MG63 (cell line): ENCODE measurements around the gene CELA3B. TPM values are rescaled to one million over a fixed set of nuclear protein-coding genes. Genes with fewer than 3 reads are reported as not detected.
"Not testable (repeated sequence)": the region's sequence is repeated elsewhere in the genome, so short reads cannot be mapped to it uniquely, and the experiment has no call there.

Source experiments
- DNase-seq: peaks from one replicate; pipeline ENCODE4 v3.0.0-alpha.2; 2020
- H3K27me3 ChIP-seq: fragments of 250-450 bp; sonication (Bioruptor Pico); 2 replicates; pipeline ENCODE4 v1.5.1; 2020; ENCODE audit warnings: mild to moderate bottlenecking, moderate library complexity
- H3K36me3 ChIP-seq: fragments of 250-450 bp; sonication (Bioruptor Pico); 2 replicates; pipeline ENCODE4 v1.5.1; 2020; ENCODE audit warnings: mild to moderate bottlenecking, moderate library complexity
- H3K4me3 ChIP-seq: fragments of 250-450 bp; sonication (Bioruptor Pico); 2 replicates; pipeline ENCODE4 v1.5.1; 2020; ENCODE audit warnings: mild to moderate bottlenecking, moderate library complexity
- H3K9me3 ChIP-seq: fragments of 250-450 bp; sonication (Bioruptor Pico); 2 replicates; pipeline ENCODE4 v1.5.1; 2020; ENCODE audit warnings: mild to moderate bottlenecking, moderate library complexity
- total RNA-seq: library from RNA; depleted of rRNA; stranded (reverse); fragments of >200 nt; shearing (Covaris generic); gene quantifications from 2 replicates; pipeline ENCODE4 v1.2.3, GENCODE V29; 2014; ENCODE audit warnings: low replicate concordance

Gene CELA3B
- total RNA-seq, 1 experiment from 2014 or later: not detected

DNA sequence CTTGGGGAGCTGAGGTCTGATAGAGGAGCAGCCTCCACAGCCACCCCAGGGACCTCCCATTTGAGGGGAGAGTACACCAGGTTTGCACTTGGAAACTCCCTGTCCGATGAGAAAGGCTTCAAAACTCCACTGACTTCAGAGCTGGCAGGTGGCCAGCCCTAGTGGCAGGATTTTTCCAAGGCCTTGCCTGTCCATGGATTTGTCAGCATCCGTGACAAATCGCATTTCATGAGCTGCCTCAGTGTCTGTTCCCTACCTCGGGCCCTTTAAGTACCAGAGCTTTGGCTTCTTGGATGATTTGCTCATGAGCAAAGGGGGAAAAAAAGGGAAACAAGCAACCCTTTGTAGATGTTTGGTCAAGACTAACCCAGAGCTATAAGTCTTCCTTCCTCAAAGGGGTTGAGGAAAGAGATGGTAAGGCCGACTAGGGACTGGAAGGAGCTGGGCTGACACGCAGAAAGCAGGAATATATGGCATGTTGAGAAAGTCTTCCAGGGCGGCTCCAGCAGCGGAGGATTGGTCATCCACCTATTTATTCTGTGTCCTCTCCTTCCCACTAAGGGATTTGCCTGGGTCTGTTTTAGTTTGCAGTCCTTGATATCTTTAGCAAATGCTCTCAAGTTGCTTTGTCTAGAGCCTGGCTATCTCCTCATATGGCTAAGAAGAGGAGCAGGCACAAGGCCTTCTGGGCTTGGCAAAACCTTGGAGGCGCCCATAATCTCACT lies 37.0 kb upstream of the CELA3B start:
- peaks cover 15% of the 10 kb centered on the region for H3K36me3 ChIP-seq

DNA sequence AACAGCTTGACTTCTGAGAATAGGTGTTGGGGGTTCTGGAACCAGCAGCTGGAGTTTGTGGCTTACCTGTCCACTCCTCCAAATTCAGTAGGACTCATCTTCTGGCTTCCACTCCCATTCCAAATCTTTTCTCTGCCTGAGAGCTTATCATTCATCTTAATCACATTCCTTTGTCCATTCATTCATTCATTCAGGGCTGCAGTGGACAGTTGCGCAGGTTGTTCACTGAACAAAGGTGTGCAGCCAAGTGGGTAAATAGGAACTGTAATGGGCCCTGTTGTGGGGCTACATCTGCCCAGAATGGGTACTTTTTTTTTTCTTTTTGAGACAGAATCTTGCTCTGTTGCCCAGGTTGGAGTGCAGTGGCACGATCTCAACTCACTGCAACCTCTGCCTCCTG lies 36.3 kb upstream of the CELA3B start:
- no peak for DNase-seq
- peaks cover 8% of the 10 kb centered on the region for H3K36me3 ChIP-seq
- no peaks in the 10 kb centered on the region for H3K9me3 ChIP-seq
- no peaks in the 10 kb centered on the region for H3K27me3 ChIP-seq
- H3K4me3 ChIP-seq: no peak overlapping the region

More for the DNA sequence above, 37.0 kb upstream of the CELA3B start:
- no peaks in the 10 kb centered on the region for H3K27me3 ChIP-seq
- no peaks in the 10 kb centered on the region for H3K9me3 ChIP-seq
- no peak overlapping the region for H3K4me3 ChIP-seq
- DNase-seq: peak; percentile 95

DNA sequence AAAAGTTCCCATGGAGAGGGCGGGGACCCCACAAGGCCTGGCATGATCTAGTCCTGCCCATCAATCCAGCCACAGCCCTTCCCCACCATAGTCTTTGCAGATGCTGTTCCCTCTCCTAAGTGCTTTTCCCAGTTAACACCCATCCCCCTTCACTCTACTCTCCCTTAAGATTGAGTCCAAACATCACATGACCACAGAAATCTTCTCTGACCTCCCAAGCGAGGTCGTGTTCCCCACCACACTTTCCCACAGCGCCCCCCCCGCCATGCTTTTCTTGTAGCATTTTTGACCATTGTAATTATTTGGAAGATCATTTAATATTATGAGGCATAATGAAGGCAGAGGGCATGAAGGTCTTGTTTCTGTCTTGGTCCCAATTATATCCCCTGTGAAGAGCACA lies 35.5 kb upstream of the CELA3B start:
- H3K36me3 ChIP-seq: peaks cover under 1% of the 10 kb centered on the region; the same call in 1 of the 2 replicates
- H3K4me3 ChIP-seq: no peak overlapping the region
- H3K9me3 ChIP-seq: no peaks in the 10 kb centered on the region
- H3K27me3 ChIP-seq: no peaks in the 10 kb centered on the region
- no peak for DNase-seq

DNA sequence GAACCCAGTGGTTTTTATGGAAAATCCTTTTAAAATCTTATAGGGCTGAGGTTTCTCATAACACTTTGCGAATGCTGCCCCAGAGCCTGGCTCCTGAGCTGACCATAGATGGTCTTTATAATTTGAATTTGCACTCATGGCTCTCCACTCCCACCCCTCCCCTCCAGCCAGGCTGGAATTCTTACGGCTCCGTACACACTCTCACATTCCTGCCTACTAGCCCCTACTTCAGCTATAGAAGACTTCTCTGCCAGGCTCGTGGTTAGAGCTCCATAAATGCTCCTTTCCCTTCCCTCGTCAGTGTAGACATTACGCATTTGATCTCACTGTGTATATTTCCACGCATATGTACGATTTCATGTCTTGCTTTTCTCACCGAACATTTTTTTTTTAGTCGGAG lies 34.4 kb upstream of the CELA3B start:
- Histone ChIP-seq H3K9me3 (no peaks in the 10 kb centered on the region), H3K27me3 (no peaks in the 10 kb centered on the region), H3K4me3 (no peak overlapping the region), H3K36me3 (no peaks in the 10 kb centered on the region)
- DNase-seq: no peak

DNA sequence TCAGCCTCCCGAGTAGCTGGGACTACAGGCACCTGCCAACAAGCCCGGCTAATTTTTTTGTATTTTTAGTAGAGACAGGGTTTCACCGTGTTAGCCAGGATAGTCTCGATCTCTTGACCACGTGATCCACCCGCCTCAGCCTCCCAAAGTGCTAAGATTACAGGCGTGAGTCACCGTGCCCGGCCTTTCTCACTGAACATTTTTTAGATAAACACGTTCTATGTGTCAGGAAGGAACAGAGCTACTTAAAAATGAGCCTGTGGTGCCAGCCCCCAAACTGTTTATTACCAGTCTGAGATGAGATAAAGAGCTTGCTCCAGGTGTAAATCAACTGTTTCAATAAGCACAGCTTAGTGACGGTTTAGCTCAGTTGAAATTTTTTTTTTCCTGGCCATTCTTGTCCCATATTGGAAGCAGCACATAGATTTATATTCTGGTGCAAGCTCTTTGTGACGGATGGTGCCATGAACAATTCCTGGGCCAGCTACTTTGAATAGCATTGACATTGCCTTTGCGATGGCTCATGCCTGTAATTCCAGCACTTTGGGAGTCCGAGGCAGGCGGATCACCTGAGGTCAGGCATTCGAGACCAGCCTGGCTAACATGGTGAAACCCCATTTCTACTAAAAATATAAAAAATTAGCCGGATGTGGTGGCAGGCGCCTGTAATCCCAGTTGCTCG lies 33.7 kb upstream of the CELA3B start:
- H3K36me3 ChIP-seq, H3K27me3 ChIP-seq, H3K4me3 ChIP-seq, H3K9me3 ChIP-seq: not testable (repeated sequence)
- peak; percentile 80 for DNase-seq

DNA sequence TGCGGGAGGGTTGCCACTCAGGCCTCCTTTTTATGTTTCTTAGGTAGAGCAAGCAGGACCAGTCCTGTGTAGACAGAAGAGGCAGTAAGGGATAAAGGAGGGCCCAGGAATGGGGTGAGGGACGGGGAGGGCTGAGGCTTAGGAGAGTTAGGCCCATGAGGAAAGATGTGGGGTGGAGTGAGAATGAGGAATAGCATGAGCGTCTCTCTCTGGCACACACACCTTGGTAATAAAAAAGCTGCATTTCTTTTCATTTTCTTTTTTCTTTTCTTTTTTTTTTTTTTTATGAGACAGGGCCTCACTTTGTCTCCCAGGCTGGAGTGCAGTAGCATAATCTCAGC lies 32.1 kb upstream of the CELA3B start:
- Histone ChIP-seq H3K9me3 (no peaks in the 10 kb centered on the region), H3K27me3 (no peaks in the 10 kb centered on the region), H3K4me3 (no peak overlapping the region), H3K36me3 (no peaks in the 10 kb centered on the region)
- no peak for DNase-seq

DNA sequence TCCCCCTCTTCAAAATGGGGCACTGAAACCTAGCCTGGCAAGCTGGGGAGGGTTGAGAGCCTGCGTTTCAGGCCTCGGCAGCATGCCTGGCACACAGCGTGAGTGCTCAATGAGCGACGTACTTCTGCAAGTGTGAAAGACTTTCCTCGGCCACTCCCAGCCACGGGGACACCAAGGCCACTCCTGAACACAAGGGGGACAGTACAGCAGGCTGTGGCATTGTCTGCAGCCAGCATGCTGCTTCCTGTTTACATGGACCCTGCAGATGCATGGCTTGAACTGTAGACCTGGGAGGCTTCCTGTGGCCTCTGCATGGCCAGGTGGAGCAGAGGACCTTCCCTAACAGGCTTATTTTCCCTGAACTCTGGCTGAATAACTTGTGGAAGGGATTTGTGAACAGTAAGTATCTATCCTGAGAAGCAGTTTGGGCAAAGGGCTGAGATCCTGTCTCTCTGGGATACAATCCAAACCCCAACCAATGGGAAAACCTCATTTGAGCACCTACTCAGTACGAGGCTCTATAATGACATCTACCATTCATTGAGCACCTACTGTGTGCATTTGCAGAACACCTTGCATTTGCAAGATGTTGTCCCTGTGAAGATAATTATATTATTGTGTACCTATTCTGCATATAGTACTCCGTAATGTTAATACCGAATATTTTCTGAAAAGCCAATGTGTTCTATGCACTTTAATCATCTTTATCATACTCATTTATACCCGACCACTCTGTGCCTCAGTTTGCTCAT lies 29.8 kb upstream of the CELA3B start:
- no peaks in the 10 kb centered on the region for H3K36me3 ChIP-seq
- H3K27me3 ChIP-seq: no peaks in the 10 kb centered on the region
- no peak for DNase-seq
- H3K4me3 ChIP-seq: no peak overlapping the region
- no peaks in the 10 kb centered on the region for H3K9me3 ChIP-seq

DNA sequence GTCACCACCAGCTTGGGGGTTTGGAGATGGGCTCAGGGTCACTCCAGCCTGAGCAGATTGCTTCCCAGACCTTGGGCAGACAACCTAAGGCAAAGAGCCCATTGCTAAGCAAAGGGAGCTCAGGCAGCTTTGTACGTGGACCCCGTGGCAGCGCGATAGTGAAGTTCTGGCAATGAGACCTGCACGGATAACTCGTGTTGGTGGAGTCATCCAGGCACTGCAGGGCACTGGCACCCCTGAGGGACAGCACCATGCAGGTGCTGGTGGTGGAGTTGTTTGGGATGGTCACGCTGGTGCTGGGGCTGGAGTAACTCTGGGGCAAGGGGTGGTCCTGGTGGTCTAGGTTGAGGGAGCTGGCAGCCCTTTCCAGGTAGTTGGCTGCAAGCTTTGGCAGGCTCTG lies 26.1 kb upstream of the CELA3B start:
- H3K4me3 ChIP-seq: no peak overlapping the region
- H3K9me3 ChIP-seq: no peaks in the 10 kb centered on the region
- H3K36me3 ChIP-seq: no peaks in the 10 kb centered on the region
- DNase-seq: no peak
- H3K27me3 ChIP-seq: no peaks in the 10 kb centered on the region

DNA sequence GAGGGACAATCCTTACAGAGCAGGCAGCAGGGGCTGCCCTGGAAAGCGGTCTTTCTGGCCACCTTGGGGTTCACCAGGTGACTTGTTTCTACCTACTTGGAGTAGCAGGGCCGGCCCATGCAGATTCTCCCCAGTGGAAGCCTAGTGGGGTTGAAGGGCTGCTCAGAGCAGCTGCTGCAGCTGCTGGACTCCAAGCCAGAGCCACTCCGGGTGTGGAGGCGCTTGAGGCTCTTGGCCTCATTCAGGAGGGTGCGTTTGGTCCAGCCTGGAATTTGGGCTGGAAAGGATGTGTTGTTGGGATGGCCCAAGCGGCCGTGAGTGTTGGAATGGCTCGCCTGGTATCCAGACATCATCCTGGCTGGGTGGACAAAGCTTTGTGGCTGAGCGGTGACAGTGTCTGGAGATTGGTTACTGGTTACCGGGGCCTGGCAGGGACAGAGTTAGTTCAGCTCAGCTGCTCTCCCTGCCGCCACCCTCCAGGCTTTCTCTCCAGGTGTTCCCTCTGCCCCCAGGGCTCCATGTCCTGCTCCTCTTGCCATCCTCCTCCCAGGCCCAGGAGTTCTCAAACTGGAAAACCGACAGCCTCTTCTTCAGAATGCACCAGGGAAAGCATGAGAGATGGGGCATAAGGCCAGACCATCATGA lies 25.5 kb upstream of the CELA3B start:
- no peaks in the 10 kb centered on the region for H3K9me3 ChIP-seq
- H3K36me3 ChIP-seq: no peaks in the 10 kb centered on the region
- no peak for DNase-seq
- H3K4me3 ChIP-seq: no peak overlapping the region
- no peaks in the 10 kb centered on the region for H3K27me3 ChIP-seq

DNA sequence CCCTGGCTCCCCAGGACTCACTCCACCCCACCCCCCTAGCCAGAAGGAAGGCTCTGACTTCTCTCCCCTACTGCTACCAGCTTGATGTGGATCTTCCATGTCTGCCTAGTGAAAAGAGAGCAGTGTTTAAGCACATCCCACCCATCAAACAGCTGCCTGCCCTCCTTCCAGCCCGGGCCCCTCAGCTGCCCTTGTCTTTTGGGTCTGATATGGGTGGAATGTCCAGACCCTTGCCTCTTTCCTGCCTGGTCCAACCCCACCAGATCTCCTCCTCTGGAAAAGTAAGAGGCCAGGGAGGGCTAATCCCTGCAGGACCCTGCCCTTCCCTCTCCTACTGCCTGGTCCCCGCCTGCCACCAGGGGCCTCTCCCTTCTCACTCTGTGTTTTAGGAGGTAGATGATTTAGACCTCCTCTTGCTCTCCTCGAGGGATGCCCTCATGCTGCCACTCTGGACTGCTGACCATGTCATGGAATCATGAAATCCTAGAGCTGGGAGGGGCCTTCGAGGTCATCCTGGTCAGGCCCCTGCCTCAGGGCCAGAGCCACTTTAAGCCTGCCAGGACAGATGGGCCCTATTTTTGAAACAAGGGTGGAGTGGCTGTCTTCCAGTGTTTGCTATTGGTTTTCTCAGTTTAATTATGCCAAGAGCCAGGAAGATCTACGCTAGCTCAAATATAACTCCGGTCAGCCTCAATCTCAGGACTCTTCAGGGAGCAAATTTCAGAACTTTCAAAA lies 23.9 kb upstream of the CELA3B start:
- DNase-seq: no peak
- Histone ChIP-seq H3K36me3 (no peaks in the 10 kb centered on the region), H3K27me3 (no peaks in the 10 kb centered on the region), H3K9me3 (no peaks in the 10 kb centered on the region), H3K4me3 (no peak overlapping the region)

DNA sequence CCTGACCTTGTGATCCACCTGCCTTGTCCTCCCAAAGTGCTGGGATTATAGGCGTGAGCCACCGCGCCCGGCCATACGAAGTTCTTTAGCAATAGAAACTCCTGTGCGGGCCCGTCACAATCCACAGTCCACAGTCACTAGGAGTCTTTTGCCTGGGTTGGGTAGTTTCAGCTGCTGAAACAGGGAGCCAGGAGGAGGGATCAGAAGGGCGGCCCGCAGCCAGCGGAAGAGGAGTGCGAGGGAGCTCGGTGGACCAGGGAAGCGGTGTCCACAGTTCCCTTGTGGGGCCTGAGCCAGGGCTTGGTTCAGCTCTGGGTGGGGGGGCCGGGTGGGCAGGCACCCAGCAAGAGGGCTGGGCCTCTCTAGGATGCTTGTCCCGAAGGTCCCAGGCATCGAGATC lies 21.8 kb upstream of the CELA3B start:
- DNase-seq: no peak
- H3K27me3 ChIP-seq: no peaks in the 10 kb centered on the region
- H3K9me3 ChIP-seq: no peaks in the 10 kb centered on the region
- H3K4me3 ChIP-seq: no peak overlapping the region
- H3K36me3 ChIP-seq: no peaks in the 10 kb centered on the region

DNA sequence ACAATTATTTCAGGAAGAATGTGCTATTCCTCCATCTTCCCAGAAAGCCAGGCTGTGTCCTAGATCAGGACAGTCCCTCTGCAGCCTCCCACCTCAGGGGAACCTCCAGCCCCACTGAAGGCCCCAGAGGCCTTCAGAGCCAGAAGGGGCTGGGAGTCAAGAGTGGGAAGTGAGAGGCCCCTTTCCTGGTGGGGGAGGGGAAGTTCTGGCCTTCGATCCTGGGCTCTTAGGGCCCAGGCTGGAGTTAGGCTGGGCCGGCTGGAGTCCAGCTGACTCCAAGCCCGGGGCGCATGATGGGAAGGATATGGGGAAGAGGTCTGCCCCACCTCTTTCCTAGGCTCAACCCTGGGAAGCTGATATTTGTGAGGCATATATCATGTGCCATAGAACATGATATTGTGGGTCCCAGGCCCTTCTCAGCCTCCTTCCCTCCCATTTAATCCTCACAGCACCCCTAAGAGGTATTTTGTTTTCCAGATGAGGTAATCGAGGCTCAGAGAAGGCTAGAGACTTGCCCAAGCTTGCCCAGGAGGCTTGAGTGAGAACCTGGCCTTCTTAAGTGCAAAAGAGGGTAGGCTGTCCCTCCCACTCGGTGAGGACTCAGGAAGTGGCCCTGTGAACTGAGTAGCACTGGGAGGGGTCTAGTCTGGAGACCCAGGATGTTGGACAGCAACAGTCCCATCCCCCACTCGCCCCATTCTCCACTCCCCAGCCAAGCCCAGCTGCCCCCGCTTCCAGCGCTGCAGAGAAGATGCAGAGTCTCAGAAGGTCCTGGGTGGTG lies 21.1 kb upstream of the CELA3B start:
- Histone ChIP-seq H3K4me3 (no peak overlapping the region), H3K36me3 (no peaks in the 10 kb centered on the region), H3K9me3 (no peaks in the 10 kb centered on the region), H3K27me3 (no peaks in the 10 kb centered on the region)
- DNase-seq: no peak

DNA sequence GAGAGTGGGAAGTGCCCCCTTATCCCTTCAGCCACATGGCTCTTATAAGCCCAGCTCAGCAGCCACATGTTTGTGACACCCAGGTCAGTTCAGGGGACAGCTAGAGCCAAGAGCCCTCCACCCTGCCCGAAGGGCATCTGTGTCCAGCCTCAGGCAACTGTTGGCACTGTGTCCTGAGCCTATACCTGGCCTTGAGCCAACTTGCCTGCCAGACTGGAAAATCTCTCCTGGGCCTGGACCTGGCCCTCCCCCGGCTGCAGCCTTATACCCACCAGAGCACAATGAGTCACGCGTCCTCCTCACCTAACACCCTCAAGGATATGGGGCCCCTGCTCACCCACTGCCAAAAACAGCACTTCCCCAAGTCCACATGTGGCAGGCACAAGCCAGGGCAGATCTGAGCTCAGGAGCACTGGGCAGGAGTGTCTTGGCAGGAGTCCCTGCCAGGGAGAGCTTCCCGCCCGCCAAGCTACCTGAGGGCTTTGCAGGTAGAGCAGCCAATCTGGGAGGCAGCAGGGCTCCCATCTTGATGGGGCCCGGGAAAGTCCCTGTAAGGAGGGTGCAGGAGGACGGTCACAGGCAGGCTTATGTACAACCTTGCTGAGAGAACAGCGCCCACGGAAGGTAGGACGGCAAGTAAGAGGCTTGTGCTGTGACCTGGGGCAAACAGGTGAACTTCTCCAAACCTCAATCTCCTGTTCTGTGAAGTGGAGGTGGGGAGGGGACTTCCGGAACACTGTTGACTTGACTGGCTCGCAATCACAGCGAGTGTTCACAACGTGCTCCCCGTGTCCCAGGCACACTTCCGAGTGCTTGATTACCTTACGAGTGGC lies 19.9 kb upstream of the CELA3B start:
- Histone ChIP-seq H3K4me3 (no peak overlapping the region), H3K36me3 (no peaks in the 10 kb centered on the region), H3K9me3 (no peaks in the 10 kb centered on the region), H3K27me3 (no peaks in the 10 kb centered on the region)
- peak; percentile 70 for DNase-seq

DNA sequence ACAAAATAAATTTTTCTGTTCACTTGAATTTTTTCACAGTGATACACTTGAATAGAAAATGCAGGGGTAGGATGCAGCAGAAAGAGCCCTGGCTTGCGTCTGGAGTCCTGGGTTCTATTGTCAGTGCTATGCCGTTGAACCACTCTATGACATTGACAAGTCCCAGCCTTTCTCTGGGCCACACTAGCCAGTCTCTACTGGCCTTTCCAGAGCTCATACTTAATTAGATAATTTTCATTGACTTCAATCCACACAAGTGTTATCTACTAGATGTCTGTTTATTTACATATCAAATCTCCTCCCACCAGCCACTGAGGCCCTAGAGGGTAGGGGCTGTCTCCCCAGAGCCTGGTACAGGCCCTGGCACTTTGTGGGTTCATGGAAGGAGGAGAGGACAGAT lies 15.5 kb upstream of the CELA3B start:
- Histone ChIP-seq H3K4me3 (no peak overlapping the region), H3K9me3 (no peaks in the 10 kb centered on the region), H3K36me3 (no peaks in the 10 kb centered on the region), H3K27me3 (no peaks in the 10 kb centered on the region)
- DNase-seq: no peak

DNA sequence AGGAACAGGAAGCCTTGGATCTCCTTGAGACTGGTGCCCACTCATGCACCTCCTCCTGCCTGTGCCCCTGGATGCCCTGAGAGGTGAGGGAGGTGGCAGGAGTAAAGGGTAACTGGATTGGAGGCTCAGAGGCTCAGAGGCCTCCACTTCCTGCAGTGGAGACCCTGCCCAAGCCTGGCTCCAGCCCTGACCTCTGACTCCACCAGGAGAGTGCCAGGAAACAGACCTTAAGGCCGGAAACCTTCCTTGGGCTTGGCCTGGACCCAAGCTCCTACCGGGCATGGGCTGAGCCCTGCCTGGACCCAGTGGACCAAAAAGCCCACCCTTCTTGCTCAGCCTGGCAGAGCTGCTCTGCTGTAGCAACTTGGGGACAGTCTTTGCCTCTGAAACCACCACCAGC lies 15.0 kb upstream of the CELA3B start:
- no peaks in the 10 kb centered on the region for H3K27me3 ChIP-seq
- H3K36me3 ChIP-seq: no peaks in the 10 kb centered on the region
- H3K4me3 ChIP-seq: no peak overlapping the region
- no peak for DNase-seq
- no peaks in the 10 kb centered on the region for H3K9me3 ChIP-seq
